H1 (cell line): Measurements from ENCODE around the gene DDB1. TPM values are rescaled to one million over a fixed set of nuclear protein-coding genes. Genes with fewer than 3 reads are reported as not detected.

Experiments used
- polyA plus RNA-seq, 7 experiments: library from polyadenylated mRNA; depleted of rRNA in 3 of 7; stranded (reverse) in 5 of 7; unstranded in 2 of 7; fragments of >200 nt in 5 of 7; fragments of 200-250 nt in 2 of 7; gene quantifications; 1 replicate in 5 of 7; 2 replicates in 1 of 7; 4 replicates in 1 of 7; pipeline versions ENCODE4 v1.2.1 to v1.2.3, GENCODE V29; 2011 to 2013; ENCODE audit warnings: missing spikeins in 2 of 7, mixed read lengths in 2 of 7
- total RNA-seq: library from RNA; stranded (reverse); fragmentation: NEBNext Ultra II Directional; extraction: Animal tissue kit (Norgen Biotek cat#: 25700); gene quantifications from 2 replicates; pipeline ENCODE4 v1.2.1, GENCODE V29; 2021
- TF ChIP-seq, protein P1 (sequence below): IDR thresholded peaks from 2 replicates; pipeline ENCODE4 v1.6.1; 2011; ENCODE audit warnings: low read length, improper control_type of control experiment

Gene DDB1
- total and polyA plus RNA-seq, 2 of the 8 experiments (the other 6 are each of a cell fraction or from before 2014, with no cell fraction given) = 275 to 306 TPM

DNA sequence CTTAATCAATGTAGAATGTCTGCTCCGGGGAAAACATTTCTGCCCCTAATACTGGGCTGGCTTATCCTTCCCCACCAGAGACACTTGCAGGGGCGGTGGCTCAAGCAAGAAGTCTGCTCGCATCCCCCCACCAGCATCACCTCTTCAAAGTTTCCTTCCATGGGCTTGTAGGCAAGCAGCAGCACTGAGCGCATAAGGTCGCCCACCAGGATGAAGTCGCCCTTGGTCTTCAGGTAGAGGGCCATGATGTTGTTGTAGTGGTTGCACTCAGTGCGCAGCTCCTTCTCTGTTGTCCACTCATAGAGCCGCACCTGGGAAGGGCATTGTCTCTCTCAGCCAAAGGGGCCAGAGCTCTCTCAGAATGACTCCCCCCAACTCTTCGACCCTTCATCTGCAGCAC is 29.2 kb downstream of the DDB1 start (continued):
- TF ChIP-seq, protein P1, sequence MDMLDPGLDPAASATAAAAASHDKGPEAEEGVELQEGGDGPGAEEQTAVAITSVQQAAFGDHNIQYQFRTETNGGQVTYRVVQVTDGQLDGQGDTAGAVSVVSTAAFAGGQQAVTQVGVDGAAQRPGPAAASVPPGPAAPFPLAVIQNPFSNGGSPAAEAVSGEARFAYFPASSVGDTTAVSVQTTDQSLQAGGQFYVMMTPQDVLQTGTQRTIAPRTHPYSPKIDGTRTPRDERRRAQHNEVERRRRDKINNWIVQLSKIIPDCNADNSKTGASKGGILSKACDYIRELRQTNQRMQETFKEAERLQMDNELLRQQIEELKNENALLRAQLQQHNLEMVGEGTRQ = no peak
